Heart right ventricle (tissue), 16 donors: ENCODE results near the gene OIP5. TPM values are rescaled to one million over a fixed set of nuclear protein-coding genes. Genes with fewer than 3 reads are reported as not detected.
"Not testable (repeated sequence)": the region's sequence is repeated elsewhere in the genome, so short reads cannot be mapped to it uniquely, and the experiment has no call there.

Experiments
- ATAC-seq, 8 donors: fragments of 200-7000 bp; cut with Tn5 transposase; one replicate each; pipeline ENCODE4 v1.9.1; 2020; ENCODE audit warnings: mild to moderate bottlenecking in 8 of 8, moderate library complexity in 8 of 8, moderate number of reproducible peaks in 1 of 8
- DNase-seq, 2 donors: peaks; one replicate each; pipeline ENCODE4 v3.0.0-alpha.2; 2020
- H3K27ac ChIP-seq, 10 donors: fragments of 200-600 bp; sonication (generic) in 2 of 10; one replicate each; pipeline versions ENCODE4 v1.5.0 to v1.8.0; 2020 to 2022; ENCODE audit warnings: mild to moderate bottlenecking in 3 of 10
- H3K27me3 ChIP-seq, 7 donors: fragments of 200-600 bp; one replicate each; pipeline ENCODE4 v1.8.0; 2021 to 2022; ENCODE audit warnings: mild to moderate bottlenecking in 2 of 7
- H3K36me3 ChIP-seq, 9 donors: fragments of 200-600 bp; sonication (generic) in 1 of 9; one replicate each; pipeline versions ENCODE4 v1.5.0 to v1.8.0; 2020 to 2022; ENCODE audit warnings: mild to moderate bottlenecking in 2 of 9
- H3K4me1 ChIP-seq, 9 donors: fragments of 200-600 bp; sonication (generic) in 1 of 9; one replicate each; pipeline versions ENCODE4 v1.5.0 to v1.8.0; 2020 to 2022; ENCODE audit warnings: mild to moderate bottlenecking in 4 of 9
- H3K4me3 ChIP-seq, 10 donors: fragments of 200-600 bp; sonication (generic) in 2 of 10; one replicate each; pipeline versions ENCODE4 v1.5.0 to v1.8.0; 2020 to 2022; ENCODE audit warnings: mild to moderate bottlenecking in 7 of 10, moderate library complexity in 2 of 10
- H3K9me3 ChIP-seq, 11 donors: fragments of 200-600 bp in 10 of 11; sonication (generic) in 2 of 11; one replicate each; pipeline versions ENCODE4 v1.5.0 to v1.8.0; 2013 to 2022; ENCODE audit warnings: mild to moderate bottlenecking in 2 of 11, control low read depth in 1 of 11, moderate library complexity in 1 of 11
- WGBS, 2 donors: extraction: QIAGEN DNeasy Blood & Tissue Kit; methylation state at CpG; one replicate each; pipeline ENCODE4 v1.1.7; 2013; ENCODE audit warnings: inconsistent platforms in 1 of 2; 5-methylcytosine and 5-hydroxymethylcytosine counted together
- intact Hi-C, 10 donors: fragments of 100-400 bp; cut with DNase I; formaldehyde crosslinking; loops; one replicate each; pipeline versions ENCODE4 v1.11.1 to v1.14.2; 2022
- polyA plus RNA-seq, 2 donors: library from polyadenylated mRNA; stranded (reverse); fragments of 200-250 nt; gene quantifications; one replicate each; pipeline ENCODE4 v1.2.3, GENCODE V29; 2013
- total RNA-seq, 10 donors: library from RNA; stranded (reverse); fragmentation: NEBNext Ultra II Directional in 3 of 10; extraction: Animal tissue kit (Norgen Biotek cat#: 25700) in 3 of 10; gene quantifications; one replicate each; pipeline versions ENCODE4 v1.2.1 to v1.2.4, GENCODE V29; 2021 to 2023
- TF ChIP-seq, protein P1 (sequence below), 9 donors: fragments of 200-600 bp; sonication (generic) in 2 of 9; IDR thresholded peaks; one replicate each; pipeline versions ENCODE4 v1.5.0 to v1.8.0; 2021 to 2022; ENCODE audit warnings: antibody characterized with exemption in 9 of 9, mild to moderate bottlenecking in 5 of 9, moderate library complexity in 1 of 9
- donor health status: Arrhythmogenic right ventricular cardiomyopathy.
- donor health status: ischemic (EF 13 %, LVEDD 7.1; RV severe dilation, severe dysfunction).
- donor health status: healthy with polysubstance abuse.
- donor health status: DM: no; HTN: yes; CAD: no.
- donor health status: DM: no; HTN: no; CAD: no.
- donor health status: ischemic (EF 25% LVEDD 6.9; RV normal size, moderate dysfunction).
- donor health status: ischemic (EF 25% LVEDD 5.7; RV mildly dilated, moderate dysfunction).
- donor health status: healthy.
- donor health status: DM: yes; HTN: yes; CAD: no.
- donor health status: Ischemic cardiomyopathy.
- donor health status: ischemic (EF 35%, LVEDD 5.7; RV mildly dilated, moderate dysfunction).
- donor health status: nonischemic (EF 11% LVEDD 7.7; RV severe dilation, severe dysfunction).
- donor health status: DM: yes; HTN: yes; CAD: no.
- donor health status: PGD.
- donor health status: ischemic (EF 29% LVEDD 5.4; RV normal size, mild dysfunction).
- donor health status: nonischemic (EF 23%, LVEDD 6.1; RV moderate dilation, normal function).

OIP5 gene
- total and polyA plus RNA-seq, 12 donors, result 0.18 to 1.0 (median 0.28) TPM; not detected in 6

DNA sequence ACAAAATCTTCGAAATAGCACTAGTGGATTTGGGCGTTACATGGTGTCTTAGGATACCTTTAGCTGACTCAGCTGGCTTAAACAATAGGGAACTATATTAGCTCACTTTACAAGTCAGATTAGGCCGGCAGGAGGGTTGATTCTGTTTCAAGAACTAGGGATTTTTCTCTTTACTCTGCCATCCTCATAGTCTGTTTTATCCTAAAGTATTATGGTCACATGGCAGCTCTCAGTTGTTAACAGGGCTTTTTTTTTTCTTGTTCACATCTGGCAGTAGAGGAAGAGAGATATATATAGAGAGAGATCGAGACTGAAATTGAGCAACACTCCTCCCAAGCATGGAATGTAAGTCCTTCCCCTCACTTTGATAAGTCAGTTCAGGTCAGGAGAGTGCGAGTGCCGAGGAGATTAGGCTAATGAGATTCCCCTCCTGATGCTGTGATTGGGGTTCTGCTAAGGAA is 68.5 kb downstream of the OIP5 start:
- Histone ChIP-seq H3K4me3 (no peak overlapping the region), H3K27me3 (no peaks in the 10 kb centered on the region), H3K4me1 (peaks cover 0 to 27% (median 15%) of the 10 kb centered on the region in 9 donors), H3K27ac (peak overlapping the region in 9 of 10 donors; percentile 1 to 63 (median 27)), H3K9me3 (no peaks in the 10 kb centered on the region), H3K36me3 (peaks cover 0 to 86% (median 6%) of the 10 kb centered on the region in 9 donors)
- intact Hi-C loops, result no loop called here
- DNase-seq (no peak), ATAC-seq (peak in 7 of 8 donors; percentile 63 to 93 (median 74))
- 44 to 52% methylated on average over 6 of the region's 6 CpGs for WGBS, 2 donors
- TF ChIP-seq, protein P1, sequence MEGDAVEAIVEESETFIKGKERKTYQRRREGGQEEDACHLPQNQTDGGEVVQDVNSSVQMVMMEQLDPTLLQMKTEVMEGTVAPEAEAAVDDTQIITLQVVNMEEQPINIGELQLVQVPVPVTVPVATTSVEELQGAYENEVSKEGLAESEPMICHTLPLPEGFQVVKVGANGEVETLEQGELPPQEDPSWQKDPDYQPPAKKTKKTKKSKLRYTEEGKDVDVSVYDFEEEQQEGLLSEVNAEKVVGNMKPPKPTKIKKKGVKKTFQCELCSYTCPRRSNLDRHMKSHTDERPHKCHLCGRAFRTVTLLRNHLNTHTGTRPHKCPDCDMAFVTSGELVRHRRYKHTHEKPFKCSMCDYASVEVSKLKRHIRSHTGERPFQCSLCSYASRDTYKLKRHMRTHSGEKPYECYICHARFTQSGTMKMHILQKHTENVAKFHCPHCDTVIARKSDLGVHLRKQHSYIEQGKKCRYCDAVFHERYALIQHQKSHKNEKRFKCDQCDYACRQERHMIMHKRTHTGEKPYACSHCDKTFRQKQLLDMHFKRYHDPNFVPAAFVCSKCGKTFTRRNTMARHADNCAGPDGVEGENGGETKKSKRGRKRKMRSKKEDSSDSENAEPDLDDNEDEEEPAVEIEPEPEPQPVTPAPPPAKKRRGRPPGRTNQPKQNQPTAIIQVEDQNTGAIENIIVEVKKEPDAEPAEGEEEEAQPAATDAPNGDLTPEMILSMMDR (IDR thresholded peaks at IDR 0.05), result no peak

DNA sequence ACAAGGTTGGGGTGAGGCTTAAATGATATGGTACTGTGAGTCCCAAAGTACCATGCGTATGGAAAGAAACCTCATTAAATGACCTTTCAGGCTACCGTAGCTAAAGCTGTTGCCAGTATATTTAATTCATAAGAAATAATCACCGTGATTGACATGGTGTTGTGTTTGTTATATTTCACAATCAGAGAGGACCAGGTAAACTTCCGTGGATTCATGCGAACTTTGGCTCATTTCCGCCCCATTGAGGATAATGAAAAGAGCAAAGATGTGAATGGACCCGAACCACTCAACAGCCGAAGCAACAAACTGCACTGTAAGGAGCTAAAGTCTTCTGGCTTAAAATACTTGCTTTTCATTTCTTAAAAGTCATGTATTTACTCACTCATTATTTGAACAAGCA is 69.8 kb downstream of the OIP5 start:
- Histone ChIP-seq H3K27me3 (no peaks in the 10 kb centered on the region), H3K4me1 (peaks cover 0 to 34% (median 20%) of the 10 kb centered on the region in 9 donors), H3K27ac (no peak overlapping the region), H3K9me3 (no peaks in the 10 kb centered on the region), H3K4me3 (no peak overlapping the region), H3K36me3 (peaks cover 0 to 84% (median 6%) of the 10 kb centered on the region in 9 donors)
- no peak for ATAC-seq
- WGBS, 2 donors, result 97% methylated on average over 8 of the region's 8 CpGs
- DNase-seq, result no peak
- intact Hi-C loops, result no loop called here
- TF ChIP-seq, protein P1 (IDR thresholded peaks at IDR 0.05), result no peak

- 95 to 96% methylated on average over 7 of the region's 7 CpGs for WGBS, 2 donors
- DNase-seq, H3K4me3 ChIP-seq, ATAC-seq, H3K27ac ChIP-seq, H3K9me3 ChIP-seq, intact Hi-C loops, H3K27me3 ChIP-seq: not testable (repeated sequence)
- H3K36me3 ChIP-seq, result peaks cover 0 to 82% (median 6%) of the 10 kb centered on the region in 9 donors
- H3K4me1 ChIP-seq, result peaks cover 0 to 40% (median 27%) of the 10 kb centered on the region in 9 donors
These were observed 71.5 kb downstream of the OIP5 start for GRCh38 chr15:41260924-41261323.

GRCh38 chr15:41259546-41260189 is 72.7 kb downstream of the OIP5 start:
- WGBS, 2 donors, result 77 to 87% methylated on average over 12 of the region's 12 CpGs

More at GRCh38 chr15:41259546-41260189, 72.7 kb downstream of the OIP5 start:
- Histone ChIP-seq H3K4me3 (no peak overlapping the region), H3K36me3 (peaks cover 0 to 82% (median 6%) of the 10 kb centered on the region in 9 donors), H3K9me3 (no peaks in the 10 kb centered on the region), H3K4me1 (peaks cover 0 to 40% (median 27%) of the 10 kb centered on the region in 9 donors), H3K27me3 (no peaks in the 10 kb centered on the region), H3K27ac (peak overlapping the region in 9 of 10 donors; percentile 11 to 76 (median 45))
- intact Hi-C loops, result no loop called here
- TF ChIP-seq, protein P1 (IDR thresholded peaks at IDR 0.05), result no peak
- DNase-seq (no peak), ATAC-seq (peak in 3 of 8 donors; percentile 18 to 31 (median 29))

Other genes with a start within 250 kb of the OIP5 start
- gene INO80, start 216.3 kb downstream of the OIP5 start, total RNA-seq, result 10 to 100 TPM; 10.0 to 14.8 (median 12.2) TPM
- 1 to 10 TPM; 4.8 to 7.7 TPM for gene INO80, start 216.3 kb downstream of the OIP5 start, polyA plus RNA-seq
- gene EXD1, start 101.8 kb downstream of the OIP5 start, total RNA-seq, result not detected
- gene EXD1, start 101.8 kb downstream of the OIP5 start, polyA plus RNA-seq, result not detected
- gene CHP1, start 101.3 kb downstream of the OIP5 start, total RNA-seq, result 100 to 1,000 TPM in 9 of 10 donors, 10 to 100 TPM in 1; 86.5 to 133 (median 120) TPM
- 10 to 100 TPM; 22.5 to 93.1 TPM for gene CHP1, start 101.3 kb downstream of the OIP5 start, polyA plus RNA-seq
- 10 to 100 TPM in 1 of 10 donors, 1 to 10 TPM in 6, under 1 TPM in 3; 0.81 to 16.6 (median 1.6) TPM for gene NUSAP1, start 290 bp upstream of the OIP5 start, total RNA-seq
- gene NUSAP1, start 290 bp upstream of the OIP5 start, polyA plus RNA-seq, result under 1 TPM; 0.66 to 0.74 TPM
- 10 to 100 TPM; 27.1 to 63.9 (median 44.8) TPM for gene NDUFAF1, start 69.9 kb upstream of the OIP5 start, total RNA-seq
- gene NDUFAF1, start 69.9 kb upstream of the OIP5 start, polyA plus RNA-seq, result 10 to 100 TPM; 34.4 to 45.3 TPM
- gene RTF1, start 84.5 kb upstream of the OIP5 start, total RNA-seq, result 10 to 100 TPM; 25.8 to 38.0 (median 31.4) TPM
- gene RTF1, start 84.5 kb upstream of the OIP5 start, polyA plus RNA-seq, result 10 to 100 TPM; 10.8 to 19.1 TPM
- 1 to 10 TPM in 6 of 10 donors, under 1 TPM in 4; 0.55 to 6.8 (median 1.5) TPM for gene ITPKA, start 161.3 kb upstream of the OIP5 start, total RNA-seq
- 1 to 10 TPM; 1.7 to 4.4 TPM for gene ITPKA, start 161.3 kb upstream of the OIP5 start, polyA plus RNA-seq
- gene LTK, start 181.2 kb upstream of the OIP5 start, total RNA-seq, result 1 to 10 TPM in 2 of 10 donors, under 1 TPM in 8; 0.11 to 1.6 (median 0.49) TPM
- under 1 TPM; 0.28 to 0.95 TPM for gene LTK, start 181.2 kb upstream of the OIP5 start, polyA plus RNA-seq
- 10 to 100 TPM; 17.6 to 27.9 (median 24.6) TPM for gene RPAP1, start 211.7 kb upstream of the OIP5 start, total RNA-seq
- 10 to 100 TPM in 1 of 2 donors, 1 to 10 TPM in 1; 9.7 to 16.0 TPM for gene RPAP1, start 211.7 kb upstream of the OIP5 start, polyA plus RNA-seq
- 1 to 10 TPM; 1.2 to 6.3 (median 3.2) TPM for gene TYRO3, start 226.6 kb upstream of the OIP5 start, total RNA-seq
- gene TYRO3, start 226.6 kb upstream of the OIP5 start, polyA plus RNA-seq, result 1 to 10 TPM; 2.7 to 9.6 TPM